ENCODE results near the gene S100PBP. TPM values are rescaled to one million over a fixed set of nuclear protein-coding genes. Genes with fewer than 3 reads are reported as not detected.
A peak's percentile ranks its signal among the peaks of the same experiment; 100 is the strongest.

S100PBP gene
- total and polyA plus RNA-seq, 2 donors from 2014 or later: 14.3 to 40.1 TPM

DNA sequence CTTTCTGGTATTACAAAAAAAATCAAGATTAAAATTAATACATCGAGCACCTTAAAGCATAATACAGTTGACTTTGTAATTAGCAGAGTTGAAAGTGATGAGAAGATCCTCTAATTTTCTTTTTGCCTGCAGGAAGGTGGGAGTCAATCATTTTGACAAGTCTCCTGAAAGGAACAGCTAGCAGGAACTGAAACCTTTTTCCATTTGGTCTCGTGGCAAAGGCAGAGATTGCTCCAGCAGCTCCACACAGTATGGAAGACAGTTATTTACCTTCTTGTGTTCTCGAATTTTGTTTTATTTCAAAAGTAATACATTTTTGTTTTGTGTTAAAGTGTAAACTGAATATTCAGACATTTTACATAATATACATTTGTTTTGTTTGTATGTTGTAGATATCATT is 7.7 kb downstream of the S100PBP start:
- Histone ChIP-seq H3K27me3 (ENCODE audit: control insufficient read depth, insufficient read depth, low read length) (no peaks in the 10 kb centered on the region), H3K4me3 (ENCODE audit: low read length in 3 of 3) (no peak overlapping the region), H3K27ac (ENCODE audit: low read depth in 2 of 2, low read length in 2 of 2) (no peak overlapping the region), H3K9ac (ENCODE audit: low read length in 3 of 3) (no peak overlapping the region), H3K9me3 (ENCODE audit: control insufficient read depth in 2 of 3, insufficient read depth in 1 of 3, low read length in 3 of 3) (no peaks in the 10 kb centered on the region), H3K36me3 (ENCODE audit: control insufficient read depth in 2 of 3, insufficient read depth in 3 of 3, low read length in 3 of 3) (peaks cover 9 to 32% (median 17%) of the 10 kb centered on the region in 3 donors), H3K4me1 (ENCODE audit: control insufficient read depth in 2 of 3, insufficient read depth in 2 of 3, low read depth in 1 of 3, low read length in 3 of 3) (no peaks in the 10 kb centered on the region)
- TF ChIP-seq, protein P1, sequence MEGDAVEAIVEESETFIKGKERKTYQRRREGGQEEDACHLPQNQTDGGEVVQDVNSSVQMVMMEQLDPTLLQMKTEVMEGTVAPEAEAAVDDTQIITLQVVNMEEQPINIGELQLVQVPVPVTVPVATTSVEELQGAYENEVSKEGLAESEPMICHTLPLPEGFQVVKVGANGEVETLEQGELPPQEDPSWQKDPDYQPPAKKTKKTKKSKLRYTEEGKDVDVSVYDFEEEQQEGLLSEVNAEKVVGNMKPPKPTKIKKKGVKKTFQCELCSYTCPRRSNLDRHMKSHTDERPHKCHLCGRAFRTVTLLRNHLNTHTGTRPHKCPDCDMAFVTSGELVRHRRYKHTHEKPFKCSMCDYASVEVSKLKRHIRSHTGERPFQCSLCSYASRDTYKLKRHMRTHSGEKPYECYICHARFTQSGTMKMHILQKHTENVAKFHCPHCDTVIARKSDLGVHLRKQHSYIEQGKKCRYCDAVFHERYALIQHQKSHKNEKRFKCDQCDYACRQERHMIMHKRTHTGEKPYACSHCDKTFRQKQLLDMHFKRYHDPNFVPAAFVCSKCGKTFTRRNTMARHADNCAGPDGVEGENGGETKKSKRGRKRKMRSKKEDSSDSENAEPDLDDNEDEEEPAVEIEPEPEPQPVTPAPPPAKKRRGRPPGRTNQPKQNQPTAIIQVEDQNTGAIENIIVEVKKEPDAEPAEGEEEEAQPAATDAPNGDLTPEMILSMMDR (IDR thresholded peaks at IDR 0.05; ENCODE audit: borderline replicate concordance, extremely low read depth, insufficient read depth): no peak
- DNase-seq (no peak), FAIRE-seq (no peak)
- intact Hi-C loops (cut with DNase I): no loop called here

DNA sequence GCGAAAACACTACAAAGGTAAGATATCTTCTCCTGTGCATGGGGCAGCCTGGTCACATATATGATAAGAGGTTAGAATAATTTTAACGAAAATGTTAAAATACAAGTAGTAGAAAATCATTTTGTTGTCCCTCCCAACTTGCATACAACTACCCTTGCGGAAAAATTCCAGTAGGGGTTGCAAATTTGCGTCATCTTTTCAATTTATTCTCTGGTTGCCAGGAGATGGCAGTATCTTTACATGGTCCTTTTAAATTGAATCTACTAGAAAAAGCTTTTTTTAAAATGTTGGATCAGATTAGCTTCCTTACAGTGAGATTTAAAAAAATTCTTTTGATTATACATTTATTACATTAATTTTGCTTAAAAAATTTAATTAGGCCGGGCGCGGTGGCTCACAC is 10.9 kb downstream of the S100PBP start:
- Histone ChIP-seq H3K9ac (ENCODE audit: low read length in 3 of 3) (no peak overlapping the region), H3K9me3 (ENCODE audit: control insufficient read depth in 2 of 3, insufficient read depth in 1 of 3, low read length in 3 of 3) (no peaks in the 10 kb centered on the region), H3K4me3 (ENCODE audit: low read length in 3 of 3) (no peak overlapping the region), H3K36me3 (ENCODE audit: control insufficient read depth in 2 of 3, insufficient read depth in 3 of 3, low read length in 3 of 3) (peaks cover 14 to 57% (median 29%) of the 10 kb centered on the region in 3 donors), H3K27me3 (ENCODE audit: control insufficient read depth, insufficient read depth, low read length) (no peaks in the 10 kb centered on the region), H3K27ac (ENCODE audit: low read depth in 2 of 2, low read length in 2 of 2) (no peak overlapping the region), H3K4me1 (ENCODE audit: control insufficient read depth in 2 of 3, insufficient read depth in 2 of 3, low read depth in 1 of 3, low read length in 3 of 3) (no peaks in the 10 kb centered on the region)
- DNase-seq (peak in 2 of 5 donors; percentile 20 to 73), FAIRE-seq (no peak)
- TF ChIP-seq, protein P1 (IDR thresholded peaks at IDR 0.05; ENCODE audit: borderline replicate concordance, extremely low read depth, insufficient read depth): no peak
- intact Hi-C loops (cut with DNase I): no loop called here

DNA sequence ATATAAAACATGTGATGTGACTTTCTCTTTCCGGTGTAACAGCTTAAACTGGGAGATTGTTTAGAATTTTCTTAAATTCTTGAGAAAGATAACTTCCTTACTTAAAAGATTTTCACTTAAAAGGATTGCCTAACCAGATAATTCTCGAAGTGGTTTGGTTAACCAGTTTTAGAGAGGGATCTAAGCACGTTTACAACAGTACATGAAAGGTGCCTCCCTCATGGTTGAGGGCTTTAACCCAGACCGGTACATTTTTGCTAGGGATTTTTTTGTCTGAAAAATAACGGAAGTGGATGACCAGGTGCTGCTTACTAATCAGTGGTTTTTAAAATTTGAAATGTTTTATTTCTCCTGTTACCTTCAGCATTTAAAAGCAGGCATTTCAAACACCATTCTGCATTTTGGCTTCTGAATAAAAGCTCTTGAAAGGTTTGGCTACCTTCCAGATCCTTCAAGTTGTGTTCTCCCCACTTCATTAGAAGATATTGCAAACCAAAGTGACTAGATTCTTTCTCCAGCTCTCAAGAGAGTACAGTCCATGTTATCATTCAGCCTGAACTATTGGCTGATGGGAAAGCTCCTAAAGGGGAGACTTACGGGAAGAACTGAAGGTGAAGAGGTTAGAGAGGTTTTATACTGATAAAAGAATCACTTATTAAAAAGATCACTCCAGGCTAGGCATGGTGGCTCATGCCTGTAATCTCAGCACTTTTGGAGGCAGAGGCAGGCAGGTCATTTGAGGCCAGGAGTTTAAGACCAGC is 12.8 kb downstream of the S100PBP start:
- TF ChIP-seq, protein P1 (IDR thresholded peaks at IDR 0.05; ENCODE audit: borderline replicate concordance, extremely low read depth, insufficient read depth): no peak
- Histone ChIP-seq H3K4me3 (ENCODE audit: low read length in 3 of 3) (no peak overlapping the region), H3K9me3 (ENCODE audit: control insufficient read depth in 2 of 3, insufficient read depth in 1 of 3, low read length in 3 of 3) (no peaks in the 10 kb centered on the region), H3K4me1 (ENCODE audit: control insufficient read depth in 2 of 3, insufficient read depth in 2 of 3, low read depth in 1 of 3, low read length in 3 of 3) (no peaks in the 10 kb centered on the region), H3K9ac (ENCODE audit: low read length in 3 of 3) (no peak overlapping the region), H3K36me3 (ENCODE audit: control insufficient read depth in 2 of 3, insufficient read depth in 3 of 3, low read length in 3 of 3) (peaks cover 17 to 63% (median 29%) of the 10 kb centered on the region in 3 donors), H3K27ac (ENCODE audit: low read depth in 2 of 2, low read length in 2 of 2) (no peak overlapping the region), H3K27me3 (ENCODE audit: control insufficient read depth, insufficient read depth, low read length) (no peaks in the 10 kb centered on the region)
- intact Hi-C loops (cut with DNase I): no loop called here
- FAIRE-seq (no peak), DNase-seq (no peak)
